ENCODE measurements around the gene JSRP1.

Gene JSRP1

GRCh38 chr19:2248136-2249009 lies 7.8 kb downstream of the JSRP1 start:
- in situ Hi-C loops (cut with HindIII; ENCODE audit: low sequenced_read_pairs), result loop anchor here (5.0 kb wide), 1 partner anchor 79 kb away; the partner anchor contains the start of genes LSM7 and SPPL2B

DNA sequence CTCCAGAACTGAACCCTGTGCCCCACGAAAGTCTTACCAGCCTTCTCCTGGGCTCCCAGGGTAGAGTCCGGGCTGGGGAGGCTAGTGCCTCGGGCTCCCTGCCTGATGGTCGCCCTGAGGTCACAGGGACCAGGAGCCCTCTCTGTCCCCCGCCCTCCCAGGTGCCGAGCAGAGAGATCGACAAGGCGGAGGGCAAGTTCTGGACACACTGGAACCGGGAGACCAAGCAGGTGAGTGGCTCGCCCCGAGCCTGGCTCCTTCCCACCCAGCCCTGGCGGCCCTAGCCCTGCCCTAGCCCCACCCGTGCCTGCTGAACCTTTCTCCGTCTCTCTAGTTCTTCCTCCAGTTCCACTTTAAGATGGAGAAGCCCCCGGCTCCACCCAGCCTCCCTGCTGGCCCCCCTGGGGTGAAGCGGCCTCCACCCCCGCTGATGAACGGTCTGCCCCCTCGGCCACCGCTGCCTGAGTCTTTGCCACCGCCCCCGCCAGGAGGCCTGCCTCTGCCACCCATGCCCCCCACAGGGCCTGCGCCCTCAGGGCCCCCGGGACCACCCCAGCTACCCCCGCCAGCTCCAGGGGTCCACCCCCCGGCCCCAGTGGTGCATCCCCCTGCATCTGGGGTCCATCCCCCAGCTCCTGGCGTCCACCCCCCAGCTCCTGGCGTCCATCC lies 8.7 kb downstream of the JSRP1 start:
- in situ Hi-C loops (cut with HindIII; ENCODE audit: low sequenced_read_pairs), result loop anchor here (5.0 kb wide), 1 partner anchor 80 kb away; the partner anchor contains the start of genes LSM7 and SPPL2B

DNA sequence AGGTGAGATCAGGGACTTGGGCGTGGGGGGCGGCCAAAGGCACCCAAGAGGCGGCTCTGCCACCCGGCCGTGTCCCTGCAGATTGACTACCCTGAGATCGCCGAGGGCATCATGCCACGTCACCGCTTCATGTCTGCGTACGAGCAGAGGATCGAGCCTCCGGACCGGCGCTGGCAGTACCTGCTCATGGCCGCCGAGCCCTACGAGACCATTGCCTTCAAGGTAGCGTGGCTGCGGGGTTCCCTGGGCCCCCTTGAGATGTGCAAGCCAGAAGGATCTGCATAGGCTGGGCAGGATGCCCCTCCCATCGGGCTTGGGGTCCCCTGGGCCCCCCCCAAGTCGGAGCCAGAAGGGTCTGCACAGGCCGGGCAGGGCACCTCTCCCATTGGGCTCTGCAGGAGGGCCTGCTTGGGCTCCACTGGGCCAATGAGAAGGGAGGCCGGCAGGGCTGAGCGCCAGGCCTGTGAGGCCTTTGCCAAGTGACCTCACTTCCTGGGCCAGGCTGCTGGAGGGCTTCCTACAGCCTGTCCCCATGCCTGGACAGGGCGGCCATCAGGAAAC lies 9.3 kb downstream of the JSRP1 start:
- in situ Hi-C loops (cut with HindIII; ENCODE audit: low sequenced_read_pairs), result loop anchor here (5.0 kb wide), 1 partner anchor 80 kb away; the partner anchor contains the start of genes LSM7 and SPPL2B

- in situ Hi-C loops (cut with HindIII; ENCODE audit: low sequenced_read_pairs), result loop anchor here (5.0 kb wide), 1 partner anchor 81 kb away; the partner anchor contains the start of genes LSM7 and SPPL2B
Observed at GRCh38 chr19:2246014-2246620, 10.1 kb downstream of the JSRP1 start.

DNA sequence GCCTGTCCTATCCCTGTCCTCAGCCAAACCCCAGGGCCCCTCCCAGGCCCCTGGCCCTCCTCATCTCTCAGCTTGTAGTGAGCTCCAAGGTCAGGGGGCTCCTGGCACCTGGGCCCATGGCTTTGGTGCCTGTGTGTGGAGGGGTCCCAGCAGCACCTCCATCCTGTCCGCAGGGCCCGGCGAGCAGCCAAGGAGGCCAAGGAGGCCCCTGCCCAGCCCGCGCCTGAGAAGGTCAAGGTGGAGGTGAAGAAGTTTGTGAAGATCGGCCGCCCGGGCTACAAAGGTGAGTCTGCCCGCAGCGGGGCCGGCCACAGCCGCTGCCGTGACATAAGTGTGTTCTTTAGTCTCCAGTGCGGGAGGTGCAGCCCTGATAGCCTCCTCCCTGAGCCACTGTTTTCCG lies 10.9 kb downstream of the JSRP1 start:
- in situ Hi-C loops (cut with HindIII; ENCODE audit: low sequenced_read_pairs), result loop anchor here (5.0 kb wide), 1 partner anchor 82 kb away; the partner anchor contains the start of genes LSM7 and SPPL2B

- in situ Hi-C loops (cut with HindIII; ENCODE audit: low sequenced_read_pairs), result no loop called here
Observed at GRCh38 chr19:2244486-2244885, 11.7 kb downstream of the JSRP1 start.

- in situ Hi-C loops (cut with HindIII; ENCODE audit: low sequenced_read_pairs), result no loop called here
Observed at GRCh38 chr19:2244125-2244411, 12.1 kb downstream of the JSRP1 start.

GRCh38 chr19:2243274-2244124 lies 12.7 kb downstream of the JSRP1 start:
- in situ Hi-C loops (cut with HindIII; ENCODE audit: low sequenced_read_pairs), result no loop called here

DNA sequence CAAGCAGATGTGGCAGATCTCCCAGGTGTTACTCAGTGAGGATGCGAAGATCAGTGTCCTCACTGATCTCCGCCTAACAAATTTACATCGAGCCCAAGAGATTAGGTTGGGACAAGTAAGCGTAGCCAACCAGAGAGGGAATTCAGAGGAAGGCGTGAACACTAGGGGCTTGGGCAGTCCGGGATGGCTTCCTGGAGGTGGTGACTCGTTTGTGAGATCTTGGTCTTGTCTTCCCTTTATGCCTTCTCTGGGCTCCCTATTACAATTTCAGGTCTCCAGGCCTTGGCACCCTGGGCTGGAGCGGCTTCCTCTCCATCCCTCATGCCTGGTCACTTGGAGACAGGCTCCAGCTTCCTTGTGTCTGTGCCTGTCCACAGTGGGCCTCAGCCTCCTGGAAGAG lies 13.4 kb downstream of the JSRP1 start:
- in situ Hi-C loops (cut with HindIII; ENCODE audit: low sequenced_read_pairs), result no loop called here

DNA sequence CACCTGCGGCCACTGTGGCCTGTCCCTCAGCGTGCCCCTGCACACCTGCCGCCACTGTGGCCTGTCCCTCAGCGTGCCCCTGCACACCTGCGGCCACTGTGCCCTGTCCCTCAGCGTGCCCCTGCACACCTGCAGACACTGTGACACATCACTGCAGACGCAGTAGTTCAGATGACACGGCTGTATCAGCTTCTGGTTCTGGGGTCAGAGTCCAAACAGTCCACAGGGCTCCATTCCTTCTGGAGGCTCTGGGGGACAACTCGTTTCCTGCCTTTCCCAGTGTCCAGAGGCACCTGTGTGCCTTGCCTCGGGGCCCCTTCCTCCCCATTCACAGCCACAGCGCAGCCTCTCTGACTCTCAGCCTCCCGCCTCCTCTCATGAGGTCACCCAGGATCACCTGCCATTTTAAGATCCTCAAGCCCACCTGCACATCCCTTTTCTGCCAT lies 14.1 kb downstream of the JSRP1 start:
- in situ Hi-C loops (cut with HindIII; ENCODE audit: low sequenced_read_pairs), result no loop called here

DNA sequence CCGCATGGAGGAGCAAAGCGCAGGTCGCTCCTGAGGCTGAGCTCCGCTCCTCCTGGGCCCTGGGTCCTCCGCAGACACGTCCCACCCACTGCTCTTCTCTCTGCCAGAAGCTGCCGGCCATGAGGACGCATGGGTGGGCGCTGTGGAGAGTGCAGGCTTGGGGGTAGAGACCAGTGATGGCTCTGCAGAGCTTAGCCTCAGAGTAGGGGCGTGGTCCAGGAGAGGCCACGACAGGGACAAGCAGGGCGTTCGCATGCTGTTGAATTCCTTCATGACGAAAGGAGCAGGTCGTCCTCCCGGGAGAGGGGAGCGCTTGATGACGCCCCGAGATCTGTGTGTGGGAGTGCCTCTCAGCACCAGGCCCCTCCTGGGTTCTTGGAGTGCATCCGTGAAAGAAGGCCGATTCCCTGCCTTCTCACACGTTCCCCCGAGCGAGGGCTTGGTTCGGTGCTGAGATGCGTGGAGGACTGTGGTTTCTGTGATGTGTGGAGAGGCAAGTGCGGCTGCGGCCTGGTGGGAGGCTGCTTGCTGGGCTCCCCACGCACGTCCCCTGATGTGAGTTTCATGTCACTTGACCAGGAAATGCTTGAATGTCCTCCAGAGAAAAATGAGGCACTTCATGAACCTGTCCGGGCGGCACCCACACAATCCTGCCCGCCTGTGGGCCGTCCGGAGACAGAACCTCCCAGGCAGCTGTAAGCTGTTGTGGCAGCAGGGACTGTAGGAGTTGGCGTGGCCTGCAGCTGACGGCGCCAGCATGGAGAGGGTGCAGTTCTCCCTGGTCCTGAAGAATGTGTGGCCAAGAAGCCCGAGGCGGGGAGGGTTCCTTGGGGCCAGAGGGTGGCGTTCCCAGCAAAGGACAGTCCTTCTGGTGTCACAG lies 15.1 kb downstream of the JSRP1 start:
- in situ Hi-C loops (cut with HindIII; ENCODE audit: low sequenced_read_pairs), result no loop called here

GRCh38 chr19:2239771-2240770 lies 16.1 kb downstream of the JSRP1 start:
- in situ Hi-C loops (cut with HindIII; ENCODE audit: low sequenced_read_pairs), result loop anchor here (5.0 kb wide), 1 partner anchor 32 kb away; no protein-coding TSS in a partner anchor

GRCh38 chr19:2239173-2239572 lies 17.0 kb downstream of the JSRP1 start:
- in situ Hi-C loops (cut with HindIII; ENCODE audit: low sequenced_read_pairs), result loop anchor here (5.0 kb wide), 1 partner anchor 33 kb away; no protein-coding TSS in a partner anchor

GRCh38 chr19:2237869-2238153 lies 18.4 kb downstream of the JSRP1 start:
- in situ Hi-C loops (cut with HindIII; ENCODE audit: low sequenced_read_pairs), result loop anchor here (5.0 kb wide), 1 partner anchor 34 kb away; no protein-coding TSS in a partner anchor

DNA sequence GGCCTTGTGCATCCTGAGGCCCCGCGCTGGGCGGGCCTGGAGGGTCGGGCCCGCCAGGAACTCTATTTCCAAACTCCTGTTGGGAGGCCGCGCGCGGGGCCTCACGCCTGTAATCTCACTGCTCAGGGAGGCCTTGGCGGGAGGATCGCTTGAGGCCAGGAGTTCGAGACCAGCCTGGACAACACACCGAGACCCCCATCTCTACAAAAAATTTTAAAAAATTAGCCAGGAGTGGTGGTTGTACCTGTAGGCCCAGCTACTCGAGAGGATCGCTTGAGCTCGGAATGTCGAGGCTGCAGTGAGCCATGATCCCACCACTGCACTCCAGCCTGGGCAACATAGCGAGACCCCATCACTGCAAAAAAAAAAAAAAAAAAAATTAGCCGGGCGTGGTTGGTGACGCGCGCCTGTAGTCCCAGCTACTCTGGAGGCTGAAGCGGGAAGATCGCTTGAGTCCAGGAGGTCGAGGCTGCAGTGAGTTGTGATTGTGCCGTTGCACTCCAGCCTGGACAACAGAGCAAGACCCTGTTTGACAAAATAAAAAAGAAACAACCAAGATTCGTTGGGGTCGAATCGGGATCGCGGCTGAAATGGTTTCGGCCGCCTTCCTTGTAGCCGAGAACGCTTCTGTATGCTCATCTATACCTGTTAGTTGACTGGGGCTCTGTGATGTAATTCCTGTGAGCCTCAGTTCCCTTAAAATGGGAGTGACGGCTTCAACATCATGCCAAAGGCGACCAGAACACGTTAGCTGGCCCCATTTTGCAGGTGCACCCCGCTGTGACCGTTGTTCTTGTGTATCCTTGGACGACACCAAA lies 19.0 kb downstream of the JSRP1 start:
- in situ Hi-C loops (cut with HindIII; ENCODE audit: low sequenced_read_pairs), result loop anchor here (5.0 kb wide), 1 partner anchor 35 kb away; no protein-coding TSS in a partner anchor

DNA sequence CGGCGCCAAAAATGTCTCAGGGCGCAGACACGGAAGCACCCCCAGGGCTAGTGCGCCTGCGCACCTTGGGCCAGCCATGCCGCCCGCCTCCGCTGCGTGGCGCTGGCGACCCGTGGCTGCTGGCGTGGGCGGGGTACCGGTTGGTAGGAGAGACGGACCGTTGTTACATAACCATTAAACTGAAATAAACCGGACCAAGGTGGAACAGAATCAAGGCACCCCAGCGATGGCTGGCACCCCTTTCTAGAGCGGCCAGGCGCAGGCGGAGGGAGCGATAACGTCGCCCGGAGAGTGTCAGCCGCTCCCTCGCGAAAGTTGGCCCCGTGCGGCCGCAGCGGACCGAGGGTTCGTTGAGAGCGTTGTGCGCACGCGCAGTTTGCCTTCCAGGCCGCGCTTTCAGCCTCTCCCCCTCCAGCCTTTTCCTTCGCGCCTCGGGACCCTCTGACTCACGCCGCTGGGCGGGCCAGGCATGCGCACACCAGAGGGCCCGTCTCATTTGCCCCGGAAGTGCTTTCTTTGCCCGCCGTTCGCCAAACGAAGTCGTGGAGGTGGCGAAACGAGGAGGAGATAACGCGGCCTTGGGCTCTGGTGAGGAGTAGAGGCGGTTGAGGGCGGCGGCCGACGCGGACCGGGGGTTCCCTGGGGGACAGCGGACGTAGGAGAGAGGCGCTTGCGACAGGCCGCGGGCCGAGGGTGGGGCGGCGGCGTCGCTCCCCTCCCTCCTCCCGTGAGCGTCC lies 19.7 kb downstream of the JSRP1 start, which contains the start of the genes PLEKHJ1 and SF3A2:
Gene PLEKHJ1 (minus strand): TSS at position 16 of the 737 bp plus-strand sequence. CDS start 81 bp downstream, outside the sequence.
Gene SF3A2 (plus strand): TSS at position 511 of the 737 bp plus-strand sequence. CDS start 6,595 bp downstream, outside the sequence.
- in situ Hi-C loops (cut with HindIII; ENCODE audit: low sequenced_read_pairs), result loop anchor here (5.0 kb wide), 1 partner anchor 36 kb away; no protein-coding TSS in a partner anchor

All from endothelial cell of hepatic sinusoid (primary cell).